HCT116 (cell line): ENCODE results near the gene LCNL1. TPM values are rescaled to one million over a fixed set of nuclear protein-coding genes. Genes with fewer than 3 reads are reported as not detected.

Source experiments
- ATAC-seq: fragments of 200-7000 bp; cut with Tn5 transposase; 2 replicates; pipeline ENCODE4 v1.9.1; 2020; ENCODE audit warnings: mild to moderate bottlenecking, moderate library complexity
- BruUV-seq: library from RNA; stranded (reverse); fragments of 400-500 nt; replicated peaks from 2 replicates; lab custom pipeline; 2021; lab: Mats Ljungman, UMichigan
- CTCF ChIA-PET: fragments of 300-600 bp; sonication (Branson Sonifier 250); formaldehyde crosslinking; loops from one replicate; lab custom pipeline; 2021; ENCODE audit warnings: antibody characterized with exemption; lab: Charles Lee
- POLR2A ChIA-PET: fragments of 300-600, 350-600 bp; sonication (Branson Sonifier 250); formaldehyde crosslinking; loops from one replicate; lab custom pipeline; 2021; ENCODE audit warnings: antibody characterized with exemption; lab: Charles Lee
- RAD21 ChIA-PET, 2 experiments: fragments of 300-600 bp; sonication (Branson Sonifier 250); formaldehyde crosslinking; loops; one replicate each; lab custom pipeline; 2023; ENCODE audit warnings: low total read pairs in 2 of 2; ENCODE audit not compliant: uncharacterized antibody in 2 of 2, unreplicated experiment in 2 of 2, low non-redundant PET in 1 of 2; lab: Charles Lee
- DNase-seq: peaks from one replicate; pipeline ENCODE4 v3.0.0-alpha.2; 2010; ENCODE audit warnings: low read depth, low spot score
- H2AFZ ChIP-seq: fragments of 200-600 bp; shearing (Covaris generic), sonication (generic); 2 replicates; pipeline ENCODE4 v1.6.1; 2017; ENCODE audit warnings: low read depth, mixed run types, mixed read lengths, antibody characterized with exemption, low read length; ENCODE audit not compliant: poor library complexity, severe bottlenecking
- H3K27ac ChIP-seq: 2 replicates; pipeline ENCODE4 v1.5.1; 2012; ENCODE audit warnings: low read depth, low read length
- H3K27me3 ChIP-seq: fragments of 200-600 bp; sonication (generic); 2 replicates; pipeline ENCODE4 v1.6.1; 2016; ENCODE audit warnings: mixed run types, low read length, mixed read lengths; ENCODE audit not compliant: insufficient read depth
- H3K36me3 ChIP-seq, 2 experiments: fragments of 200-500 bp in 1 of 2; fragments of 200-600 bp in 1 of 2; sonication (Bioruptor generic) in 1 of 2; sonication (generic) in 1 of 2; 2 replicates each; pipeline versions ENCODE4 v1.5.1 to v1.6.1; 2014 to 2016; ENCODE audit warnings: low read length in 2 of 2, inconsistent platforms in 1 of 2, mixed read lengths in 1 of 2, mixed run types in 1 of 2; ENCODE audit not compliant: insufficient read depth in 2 of 2, control insufficient read depth in 1 of 2
- H3K4me1 ChIP-seq, 2 experiments: fragments of 200-600 bp in 1 of 2; sonication (generic) in 1 of 2; 2 replicates each; pipeline versions ENCODE4 v1.5.1 to v1.6.1; 2012 to 2017; ENCODE audit warnings: low read length in 2 of 2, inconsistent platforms in 1 of 2, mild to moderate bottlenecking in 1 of 2, mixed read lengths in 1 of 2, mixed run types in 1 of 2, moderate library complexity in 1 of 2; ENCODE audit not compliant: insufficient read depth in 2 of 2, control insufficient read depth in 1 of 2
- H3K4me2 ChIP-seq: fragments of 200-600 bp; sonication (generic); 2 replicates; pipeline ENCODE4 v1.6.1; 2017; ENCODE audit warnings: mixed run types, low read length, mixed read lengths
- H3K4me3 ChIP-seq, 2 experiments: fragments of 200-600 bp in 1 of 2; sonication (generic) in 1 of 2; replicated peaks in 1 of 2; 2 replicates each; pipeline ENCODE4 v1.5.1; 2011 to 2016; ENCODE audit warnings: low read length in 2 of 2, control low read depth in 1 of 2, low read depth in 1 of 2, mild to moderate bottlenecking in 1 of 2, mixed read lengths in 1 of 2, mixed run types in 1 of 2
- H3K79me2 ChIP-seq: fragments of 200-600 bp; sonication (generic); 2 replicates; pipeline ENCODE4 v1.6.1; 2017; ENCODE audit warnings: mild to moderate bottlenecking, mixed run types, low read length, moderate library complexity, mixed read lengths; ENCODE audit not compliant: insufficient read depth
- H3K9ac ChIP-seq: fragments of 200-600 bp; sonication (generic); 2 replicates; pipeline ENCODE4 v1.6.1; 2016; ENCODE audit warnings: low read length, mixed read lengths
- H3K9me2 ChIP-seq: fragments of 200-600 bp; sonication (generic), shearing (Covaris generic); 2 replicates; pipeline ENCODE4 v1.6.1; 2017; ENCODE audit warnings: mixed run types, mild to moderate bottlenecking, moderate library complexity; ENCODE audit not compliant: insufficient read depth
- H3K9me3 ChIP-seq, 2 experiments: fragments of 200-500 bp in 1 of 2; fragments of 200-600 bp in 1 of 2; sonication (Bioruptor generic) in 1 of 2; sonication (generic) in 1 of 2; 2 replicates each; pipeline ENCODE4 v1.6.1; 2014 to 2017; ENCODE audit warnings: low read length in 2 of 2, mixed read lengths in 2 of 2, inconsistent platforms in 1 of 2, low read depth in 1 of 2, mild to moderate bottlenecking in 1 of 2, mixed run types in 1 of 2, moderate library complexity in 1 of 2; ENCODE audit not compliant: control insufficient read depth in 1 of 2, insufficient read depth in 1 of 2
- H4K20me1 ChIP-seq: fragments of 200-600 bp; sonication (generic), shearing (Covaris generic); 2 replicates; pipeline ENCODE4 v1.6.1; 2017; ENCODE audit warnings: mixed run types, mild to moderate bottlenecking, moderate library complexity; ENCODE audit not compliant: insufficient read depth
- CEBPB ChIP-seq: IDR thresholded peaks from 2 replicates; pipeline ENCODE4 v1.6.1; 2012; ENCODE audit warnings: low read depth
- CTCF ChIP-seq, 3 experiments: fragments of 200-600 bp in 1 of 3; sonication (generic) in 1 of 3; IDR thresholded peaks in 2 of 3; conservative IDR thresholded peaks in 1 of 3; 2 replicates each; pipeline ENCODE4 v1.5.1; 2012 to 2017; ENCODE audit warnings: low read depth in 2 of 3, low read length in 2 of 3, antibody characterized with exemption in 1 of 3, borderline replicate concordance in 1 of 3, control low read depth in 1 of 3, mild to moderate bottlenecking in 1 of 3, mixed read lengths in 1 of 3, mixed run types in 1 of 3, moderate library complexity in 1 of 3; ENCODE audit not compliant: insufficient read depth in 1 of 3
- EGR1 ChIP-seq: IDR thresholded peaks from 2 replicates; pipeline ENCODE4 v1.6.1; 2012; ENCODE audit warnings: low read depth
- ELF1 ChIP-seq: IDR thresholded peaks from 2 replicates; pipeline ENCODE4 v1.6.1; 2012; ENCODE audit warnings: low read depth, borderline replicate concordance
- EZH2 ChIP-seq: fragments of 200-600 bp; sonication (generic); IDR thresholded peaks from 2 replicates; pipeline ENCODE4 v1.6.1; 2017; ENCODE audit warnings: antibody characterized with exemption, mixed run types
- FOSL1 ChIP-seq: IDR thresholded peaks from 2 replicates; pipeline ENCODE4 v1.6.1; 2012; ENCODE audit warnings: low read depth
- JUND ChIP-seq: IDR thresholded peaks from 2 replicates; pipeline ENCODE4 v1.6.1; 2012
- RAD21 ChIP-seq: IDR thresholded peaks from 2 replicates; pipeline ENCODE4 v1.6.1; 2012; ENCODE audit warnings: low read depth, mild to moderate bottlenecking
- SRF ChIP-seq: IDR thresholded peaks from 2 replicates; pipeline ENCODE4 v1.6.1; 2012; ENCODE audit warnings: low read depth
- ZFX ChIP-seq: fragments of 450-650 bp; IDR thresholded peaks from 2 replicates; pipeline ENCODE4 v1.6.1; 2017
- ZNF274 ChIP-seq: fragments of 200-500 bp; sonication (Bioruptor generic); IDR thresholded peaks from 2 replicates; pipeline ENCODE4 v1.6.1; 2014; ENCODE audit warnings: mild to moderate bottlenecking, low read depth, low read length, inconsistent platforms
- intact Hi-C: fragments of 100-400 bp; cut with micrococcal nuclease; formaldehyde crosslinking; loops from 2 replicates; pipeline ENCODE4 v1.10.0; 2022
- total RNA-seq: library from RNA; stranded (reverse); gene quantifications from one replicate; pipeline ENCODE4 v1.2.1, GENCODE V29; 2021; ENCODE audit not compliant: unreplicated experiment

LCNL1 gene
- total RNA-seq, 1 experiment from 2014 or later = 0.44 TPM

- POLR2A ChIA-PET = no interaction called here
- Histone ChIP-seq H3K27me3 (no peaks in the 10 kb centered on the region), H3K9me2 (no peaks in the 10 kb centered on the region), H3K36me3 (no peaks in the 10 kb centered on the region), H3K9me3 (no peaks in the 10 kb centered on the region), H3K4me1 (peaks cover 6 to 10% of the 10 kb centered on the region in 2 experiments), H3K9ac (no peak overlapping the region), H3K79me2 (no peaks in the 10 kb centered on the region), H2AFZ (no peak overlapping the region), H3K27ac (no peak overlapping the region), H3K4me2 (no peak overlapping the region), H3K4me3 (no peak overlapping the region), H4K20me1 (no peaks in the 10 kb centered on the region)
- no peak for TF ChIP-seq RAD21
- TF ChIP-seq FOSL1 = no peak
- TF ChIP-seq ELF1 = no peak
- no peak for TF ChIP-seq EGR1
- TF ChIP-seq CTCF (IDR thresholded peaks at IDR 0.05 in 2 of 3, conservative IDR thresholded peaks at IDR 0.05 in 1 of 3; ENCODE audit: borderline replicate concordance in 1 of 3, insufficient read depth in 1 of 3, low read depth in 2 of 3, low read length in 2 of 3) = no peak
- no peak for TF ChIP-seq ZFX
- TF ChIP-seq ZNF274 = no peak
- TF ChIP-seq SRF = no peak
- no peak for TF ChIP-seq EZH2
- TF ChIP-seq JUND = no peak
- TF ChIP-seq CEBPB = no peak
- RAD21 ChIA-PET = no interaction called here
- no TSS peak for BruUV-seq
- DNase-seq (no peak), ATAC-seq (no peak)
- intact Hi-C loops = no loop called here
- CTCF ChIA-PET = no interaction called here
Measured at GRCh38 chr9:136955202-136955942, 27.4 kb upstream of the LCNL1 start.
